Stimulated activated memory B cell treated with anti-CD40 and anti-IgM and Interleukin-4, amounts not matched to agents 10 μg/mL and 1 μg/mL and 100 μg/mL, for 72 hours (primary cell): ENCODE results near the gene KDM4B.

Experiments used
- ATAC-seq: fragments of 150-1000 bp; cut with Tn5 transposase; 2 replicates; pipeline ENCODE4 v1.10.0; 2021
- H3K27ac Mint-ChIP-seq: one replicate; pipeline ENCODE4 v1.8.0; 2022; ENCODE audit warnings: mild to moderate bottlenecking, mixed read lengths
- H3K27me3 Mint-ChIP-seq: one replicate; pipeline ENCODE4 v1.8.0; 2022; ENCODE audit warnings: mixed read lengths
- H3K36me3 Mint-ChIP-seq: one replicate; pipeline ENCODE4 v1.8.0; 2022; ENCODE audit warnings: mixed read lengths
- H3K4me1 Mint-ChIP-seq: one replicate; pipeline ENCODE4 v1.8.0; 2022; ENCODE audit warnings: mixed read lengths
- H3K4me3 Mint-ChIP-seq: one replicate; pipeline ENCODE4 v1.8.0; 2022; ENCODE audit warnings: mild to moderate bottlenecking, moderate library complexity, mixed read lengths
- H3K9me3 Mint-ChIP-seq: one replicate; pipeline ENCODE4 v1.8.0; 2022; ENCODE audit warnings: mixed read lengths

Gene KDM4B

GRCh38 chr19:5050905-5051304, 82.0 kb downstream of the KDM4B start:
- no peak for ATAC-seq
- Mint-ChIP-seq H3K4me1 (peaks cover 17% of the 10 kb centered on the region), H3K9me3 (no peaks in the 10 kb centered on the region), H3K36me3 (peaks cover 13% of the 10 kb centered on the region), H3K4me3 (no peak overlapping the region), H3K27ac (no peak overlapping the region), H3K27me3 (no peaks in the 10 kb centered on the region)

DNA sequence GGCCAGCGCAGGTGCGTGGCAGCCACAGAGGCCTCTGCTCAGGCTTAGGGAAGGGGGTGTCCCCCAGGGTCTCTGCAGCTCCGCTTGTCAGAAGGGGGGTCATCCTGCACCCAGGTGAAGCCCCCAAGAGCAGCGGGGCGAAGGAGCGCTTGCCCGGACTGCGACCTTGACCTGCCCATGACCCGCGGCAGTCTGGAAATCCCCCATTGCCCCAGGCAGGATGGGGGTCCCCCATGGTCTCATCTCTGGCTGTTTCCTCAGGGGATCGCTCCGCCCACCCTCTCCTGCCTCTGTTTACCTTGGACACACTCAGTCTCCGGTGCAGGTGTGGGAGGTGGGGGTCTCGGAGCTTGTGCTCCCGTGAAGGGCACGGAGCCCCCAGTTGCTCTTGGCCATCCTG, 82.7 kb downstream of the KDM4B start:
- H3K27ac Mint-ChIP-seq: no peak overlapping the region
- peaks cover 15% of the 10 kb centered on the region for H3K36me3 Mint-ChIP-seq
- peaks cover 17% of the 10 kb centered on the region for H3K4me1 Mint-ChIP-seq
- no peak overlapping the region for H3K4me3 Mint-ChIP-seq
- H3K9me3 Mint-ChIP-seq: no peaks in the 10 kb centered on the region
- no peaks in the 10 kb centered on the region for H3K27me3 Mint-ChIP-seq
- no peak for ATAC-seq

GRCh38 chr19:5052515-5052914, 83.6 kb downstream of the KDM4B start:
- no peaks in the 10 kb centered on the region for H3K9me3 Mint-ChIP-seq
- no peaks in the 10 kb centered on the region for H3K27me3 Mint-ChIP-seq
- peaks cover 17% of the 10 kb centered on the region for H3K4me1 Mint-ChIP-seq
- H3K36me3 Mint-ChIP-seq: peaks cover 21% of the 10 kb centered on the region
- H3K27ac Mint-ChIP-seq: no peak overlapping the region
- H3K4me3 Mint-ChIP-seq: no peak overlapping the region
- no peak for ATAC-seq

- no peaks in the 10 kb centered on the region for H3K27me3 Mint-ChIP-seq
Observed at GRCh38 chr19:5052945-5053485, 84.1 kb downstream of the KDM4B start.

DNA sequence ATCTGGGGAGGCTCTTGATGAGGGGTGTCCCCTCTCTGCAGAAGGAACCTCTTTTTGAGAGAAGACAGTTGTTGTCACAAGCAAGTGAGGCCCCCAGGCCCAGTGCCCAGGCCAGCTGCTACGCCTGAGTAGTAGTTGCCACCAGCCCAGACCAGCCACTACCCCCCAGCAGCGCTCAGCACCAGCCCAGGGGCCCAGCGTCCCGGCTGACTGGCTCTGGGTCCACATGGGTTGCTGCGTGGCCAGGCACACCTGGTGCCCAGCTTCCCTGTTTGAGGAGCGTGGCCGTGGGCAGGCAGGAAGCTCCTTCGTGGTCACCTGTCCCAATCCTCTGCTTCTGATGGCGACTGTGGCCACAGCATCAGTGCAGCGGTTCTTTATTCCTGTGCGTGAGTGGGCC, 84.7 kb downstream of the KDM4B start:
- Mint-ChIP-seq H3K27me3 (no peaks in the 10 kb centered on the region), H3K9me3 (no peaks in the 10 kb centered on the region), H3K27ac (peak overlapping the region; percentile 49), H3K4me1 (peaks cover 9% of the 10 kb centered on the region), H3K36me3 (peaks cover 27% of the 10 kb centered on the region), H3K4me3 (no peak overlapping the region)
- no peak for ATAC-seq

More at GRCh38 chr19:5052945-5053485, 84.1 kb downstream of the KDM4B start:
- ATAC-seq: no peak
- peaks cover 15% of the 10 kb centered on the region for H3K4me1 Mint-ChIP-seq
- H3K36me3 Mint-ChIP-seq: peaks cover 26% of the 10 kb centered on the region
- no peak overlapping the region for H3K4me3 Mint-ChIP-seq
- H3K27ac Mint-ChIP-seq: no peak overlapping the region
- H3K9me3 Mint-ChIP-seq: no peaks in the 10 kb centered on the region

DNA sequence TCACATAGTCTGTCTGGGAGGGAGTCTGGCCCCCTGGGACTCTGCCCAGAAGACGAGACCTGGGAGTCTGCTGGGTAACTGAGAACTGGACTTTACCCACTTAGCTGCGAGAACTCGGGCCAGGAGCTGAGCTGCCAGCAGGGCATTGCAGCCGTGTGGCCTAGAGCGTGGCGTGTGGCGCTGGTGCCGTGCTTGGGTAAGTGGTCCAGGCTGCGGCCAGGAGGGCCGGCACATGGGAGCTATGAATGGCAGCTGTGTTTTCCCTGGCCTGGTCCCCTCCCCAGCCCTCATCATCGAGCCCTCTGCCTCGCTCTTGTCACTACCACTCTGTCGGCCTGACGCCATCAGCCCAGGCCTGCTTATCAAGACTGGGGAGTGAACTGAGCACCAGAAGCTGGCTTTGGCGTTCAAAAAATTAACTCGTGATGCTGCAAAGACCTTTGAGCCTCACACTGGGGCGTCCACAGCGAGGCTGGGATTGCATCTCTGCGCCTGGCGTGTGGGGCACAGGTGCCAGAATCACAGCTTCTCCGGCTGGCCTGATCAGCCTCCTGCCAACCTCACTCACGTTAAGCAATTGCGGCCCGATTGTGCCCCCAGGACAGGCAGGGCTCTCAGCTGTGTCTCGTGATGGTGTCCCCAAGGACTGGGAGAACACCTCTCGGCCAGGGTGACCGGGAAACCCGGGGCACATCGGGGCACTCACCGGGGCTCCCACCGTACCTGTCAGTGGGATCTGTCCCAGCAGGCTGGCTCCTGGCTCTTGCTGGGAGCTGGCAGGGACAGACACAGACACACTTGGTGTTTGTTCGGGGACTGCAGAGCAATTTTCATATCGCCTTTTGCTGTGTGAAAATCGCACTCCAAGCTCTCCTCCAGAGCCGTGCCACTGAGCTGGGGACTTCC, 85.9 kb downstream of the KDM4B start:
- no peaks in the 10 kb centered on the region for H3K9me3 Mint-ChIP-seq
- H3K36me3 Mint-ChIP-seq: peaks cover 36% of the 10 kb centered on the region
- no peaks in the 10 kb centered on the region for H3K27me3 Mint-ChIP-seq
- H3K4me1 Mint-ChIP-seq: peaks cover 9% of the 10 kb centered on the region
- ATAC-seq: no peak
- H3K27ac Mint-ChIP-seq: peak overlapping the region; percentile 49
- no peak overlapping the region for H3K4me3 Mint-ChIP-seq

- Mint-ChIP-seq H3K9me3 (no peaks in the 10 kb centered on the region), H3K4me3 (no peak overlapping the region), H3K27ac (no peak overlapping the region), H3K27me3 (no peaks in the 10 kb centered on the region), H3K4me1 (peaks cover 9% of the 10 kb centered on the region), H3K36me3 (peaks cover 36% of the 10 kb centered on the region)
- ATAC-seq: no peak
Observed at GRCh38 chr19:5055457-5055776, 86.5 kb downstream of the KDM4B start.

DNA sequence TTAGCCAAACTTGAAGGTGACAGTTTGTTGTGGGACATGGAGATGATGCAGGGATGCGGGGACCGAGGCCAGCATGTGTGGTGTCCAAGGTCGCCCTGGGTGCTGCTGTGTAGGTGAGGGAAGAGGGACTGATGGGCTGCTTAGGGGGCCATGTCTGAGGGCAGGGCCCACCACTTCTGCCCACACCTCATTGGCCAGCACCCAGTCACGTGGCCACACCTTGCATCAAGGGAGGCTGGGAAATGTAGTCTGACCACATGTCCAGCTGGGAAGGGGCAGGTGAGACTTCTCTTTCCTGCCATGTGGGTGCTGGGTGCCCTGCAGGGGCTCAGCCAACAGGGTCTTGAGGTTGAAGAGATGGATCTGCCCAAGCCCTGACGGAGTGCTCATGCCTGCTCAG, 88.9 kb downstream of the KDM4B start:
- Mint-ChIP-seq H3K9me3 (peaks cover 5% of the 10 kb centered on the region), H3K4me1 (no peaks in the 10 kb centered on the region), H3K27me3 (no peaks in the 10 kb centered on the region), H3K4me3 (no peak overlapping the region), H3K36me3 (peaks cover 55% of the 10 kb centered on the region), H3K27ac (no peak overlapping the region)
- peak; percentile 42 for ATAC-seq

- Mint-ChIP-seq H3K9me3 (peaks cover 8% of the 10 kb centered on the region), H3K27ac (no peak overlapping the region), H3K4me3 (no peak overlapping the region), H3K27me3 (no peaks in the 10 kb centered on the region), H3K4me1 (no peaks in the 10 kb centered on the region), H3K36me3 (peaks cover 63% of the 10 kb centered on the region)
- no peak for ATAC-seq
Observed at GRCh38 chr19:5058521-5059212, 89.8 kb downstream of the KDM4B start.

GRCh38 chr19:5059213-5059574, 90.3 kb downstream of the KDM4B start:
- Mint-ChIP-seq H3K27me3 (no peaks in the 10 kb centered on the region), H3K4me1 (no peaks in the 10 kb centered on the region), H3K9me3 (peaks cover 8% of the 10 kb centered on the region), H3K36me3 (peaks cover 65% of the 10 kb centered on the region), H3K4me3 (no peak overlapping the region), H3K27ac (no peak overlapping the region)
- ATAC-seq: no peak

- no peaks in the 10 kb centered on the region for H3K27me3 Mint-ChIP-seq
- H3K9me3 Mint-ChIP-seq: peaks cover 8% of the 10 kb centered on the region
- H3K4me3 Mint-ChIP-seq: no peak overlapping the region
- peaks cover 63% of the 10 kb centered on the region for H3K36me3 Mint-ChIP-seq
- H3K27ac Mint-ChIP-seq: no peak overlapping the region
- no peaks in the 10 kb centered on the region for H3K4me1 Mint-ChIP-seq
- ATAC-seq: no peak
Observed at GRCh38 chr19:5059793-5060192, 90.9 kb downstream of the KDM4B start.

DNA sequence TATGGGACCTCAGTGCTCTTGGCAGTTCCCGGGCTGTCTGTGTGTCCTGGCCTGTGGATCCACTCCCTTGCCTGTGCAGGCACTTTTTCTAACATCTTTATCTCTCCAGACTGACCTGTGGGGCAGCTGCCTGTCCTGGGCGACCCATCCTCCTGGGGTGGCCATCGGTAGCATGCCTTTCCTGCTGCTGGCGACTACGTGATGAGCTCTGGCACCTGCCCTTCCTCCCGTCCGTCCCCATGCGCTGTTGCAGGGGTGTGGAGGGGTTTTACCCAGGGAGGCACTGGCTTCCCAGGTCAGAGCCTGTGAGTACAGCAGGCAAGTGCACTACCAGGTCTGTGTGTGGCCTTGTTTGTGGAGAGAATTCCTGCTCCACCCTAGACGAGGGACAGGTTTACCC, 93.3 kb downstream of the KDM4B start:
- Mint-ChIP-seq H3K27me3 (no peaks in the 10 kb centered on the region), H3K4me1 (no peaks in the 10 kb centered on the region), H3K4me3 (no peak overlapping the region), H3K36me3 (peaks cover 54% of the 10 kb centered on the region), H3K9me3 (peaks cover 8% of the 10 kb centered on the region), H3K27ac (no peak overlapping the region)
- no peak for ATAC-seq

DNA sequence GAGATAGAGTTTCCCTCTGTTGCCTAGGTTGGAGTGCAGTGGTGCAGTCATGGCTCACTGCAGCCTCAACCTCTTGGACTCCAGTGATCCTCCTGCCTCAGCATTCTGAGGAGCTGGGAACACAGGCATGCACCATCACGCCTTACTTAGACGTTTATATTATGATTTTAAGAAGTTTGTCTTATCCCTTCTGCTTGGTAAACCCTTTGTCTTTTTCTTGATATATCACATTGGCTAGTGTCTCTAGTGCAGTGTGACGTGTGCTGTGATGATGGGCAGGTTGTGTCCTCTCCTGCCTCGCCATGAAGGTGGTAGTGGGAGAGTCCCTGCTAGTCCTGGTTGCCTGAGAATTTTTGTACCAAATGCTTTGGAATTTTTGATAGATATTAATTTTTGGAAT, 93.9 kb downstream of the KDM4B start:
- Mint-ChIP-seq H3K27ac (no peak overlapping the region), H3K36me3 (peaks cover 48% of the 10 kb centered on the region)
- no peak for ATAC-seq

DNA sequence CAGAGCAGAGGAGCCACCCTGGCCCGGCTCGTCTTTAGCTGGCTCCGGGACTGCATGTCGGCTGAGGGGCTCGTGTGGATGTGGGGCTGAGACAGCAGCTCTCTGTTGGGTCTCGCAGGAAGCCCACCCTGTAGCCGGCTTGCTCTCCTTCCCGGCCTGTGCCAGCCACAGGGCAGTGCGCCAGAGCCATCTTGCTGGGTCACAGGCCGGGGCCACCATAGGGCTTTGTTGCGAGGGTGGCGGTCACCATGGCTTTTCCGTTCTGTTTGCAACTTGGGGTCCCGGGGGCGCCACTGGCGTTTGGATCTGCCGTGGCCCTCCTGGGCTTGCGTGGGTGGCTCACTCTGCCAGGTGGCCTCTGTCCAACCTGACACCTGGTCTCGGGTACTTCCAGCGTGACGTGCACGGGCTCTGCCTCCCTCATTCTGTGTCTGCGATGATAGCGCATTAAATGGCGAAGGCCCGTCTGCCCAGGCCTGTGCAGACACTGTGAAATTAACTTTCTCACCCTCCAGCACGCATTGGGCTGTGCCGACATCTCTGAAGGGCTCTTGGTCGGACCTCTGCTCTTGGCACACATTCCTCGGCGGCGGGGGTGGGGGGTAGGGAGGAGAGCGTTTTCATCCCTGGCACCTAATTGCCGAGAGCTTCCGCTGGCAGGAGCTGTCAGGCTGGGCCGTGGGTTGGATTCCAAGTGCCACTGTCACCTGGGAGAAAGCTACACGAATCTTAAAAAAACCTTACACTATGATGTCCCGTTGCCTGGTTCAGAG, 95.1 kb downstream of the KDM4B start:
- Mint-ChIP-seq H3K4me1 (no peaks in the 10 kb centered on the region), H3K27me3 (no peaks in the 10 kb centered on the region), H3K9me3 (peaks cover 8% of the 10 kb centered on the region), H3K36me3 (peaks cover 43% of the 10 kb centered on the region), H3K27ac (no peak overlapping the region), H3K4me3 (no peak overlapping the region)
- ATAC-seq: no peak

More for the DNA sequence above, 93.9 kb downstream of the KDM4B start:
- Mint-ChIP-seq H3K4me3 (no peak overlapping the region), H3K9me3 (peaks cover 8% of the 10 kb centered on the region), H3K4me1 (no peaks in the 10 kb centered on the region), H3K27me3 (no peaks in the 10 kb centered on the region)

- Mint-ChIP-seq H3K36me3 (peaks cover 36% of the 10 kb centered on the region), H3K4me1 (peaks cover under 1% of the 10 kb centered on the region), H3K4me3 (no peak overlapping the region), H3K27me3 (no peaks in the 10 kb centered on the region), H3K9me3 (peaks cover 8% of the 10 kb centered on the region), H3K27ac (no peak overlapping the region)
- ATAC-seq: no peak
Observed at GRCh38 chr19:5064896-5065295, 96.0 kb downstream of the KDM4B start.
